Uterus (tissue), 4 donors: ENCODE results near the gene TCAP. TPM values are rescaled to one million over a fixed set of nuclear protein-coding genes. Genes with fewer than 3 reads are reported as not detected.

ENCODE experiments used
- DNase-seq, 2 donors: peaks; one replicate each; pipeline ENCODE4 v3.0.0-alpha.2; 2019 to 2020
- H3K27ac ChIP-seq, 2 donors: fragments of 200-600 bp; sonication (generic); 1 replicate in 1 of 2; 2 replicates in 1 of 2; pipeline ENCODE4 v1.5.1; 2016 to 2018
- H3K27me3 ChIP-seq, 2 donors: fragments of 200-600 bp; sonication (generic); one replicate each; pipeline ENCODE4 v1.5.1; 2018 to 2019; ENCODE audit warnings: control low read depth in 1 of 2
- H3K36me3 ChIP-seq, 2 donors: fragments of 200-600 bp; sonication (generic); one replicate each; pipeline ENCODE4 v1.5.1; 2019; ENCODE audit warnings: control low read depth in 1 of 2
- H3K4me1 ChIP-seq, 2 donors: fragments of 200-600 bp; sonication (generic); one replicate each; pipeline ENCODE4 v1.5.1; 2018 to 2019; ENCODE audit warnings: control low read depth in 1 of 2
- H3K4me3 ChIP-seq, 2 donors: fragments of 200-600 bp; sonication (generic); 1 replicate in 1 of 2; 2 replicates in 1 of 2; pipeline ENCODE4 v1.5.1; 2018 to 2019; ENCODE audit warnings: mild to moderate bottlenecking in 1 of 2
- H3K9me3 ChIP-seq, 2 donors: fragments of 200-600 bp; sonication (generic); one replicate each; pipeline ENCODE4 v1.5.1; 2019; ENCODE audit warnings: control low read depth in 1 of 2
- POLR2A ChIP-seq, 2 donors: fragments of 450-650 bp; IDR thresholded peaks; one replicate each; pipeline ENCODE4 v1.6.1; 2016; ENCODE audit warnings: antibody characterized with exemption in 2 of 2, mild to moderate bottlenecking in 1 of 2, moderate library complexity in 1 of 2
- intact Hi-C: fragments of 100-400 bp; cut with DNase I; formaldehyde crosslinking; loops from one replicate; pipeline ENCODE4 v1.15.1; 2023; ENCODE audit warnings: low total_unique reads
- total RNA-seq, 4 donors: library from RNA; depleted of rRNA in 3 of 4; stranded (reverse); fragments of >200 nt in 3 of 4; gene quantifications; one replicate each; pipeline versions ENCODE4 v1.1.0 to v1.2.4, GENCODE V29; 2014 to 2023
- TF ChIP-seq, protein P1 (sequence below), 4 experiments: fragments of 200-600 bp in 2 of 4; fragments of 450-650 bp in 2 of 4; sonication (generic) in 2 of 4; IDR thresholded peaks; one replicate each; pipeline ENCODE4 v1.5.1; 2016 to 2019; ENCODE audit warnings: antibody characterized with exemption in 4 of 4, mild to moderate bottlenecking in 2 of 4, moderate library complexity in 1 of 4
- donor health status: DM: yes; HTN: yes; CAD: no.

The TCAP gene
- total RNA-seq, 4 donors from 2014 or later = 0.28 to 2.2 TPM; not detected in 2

DNA sequence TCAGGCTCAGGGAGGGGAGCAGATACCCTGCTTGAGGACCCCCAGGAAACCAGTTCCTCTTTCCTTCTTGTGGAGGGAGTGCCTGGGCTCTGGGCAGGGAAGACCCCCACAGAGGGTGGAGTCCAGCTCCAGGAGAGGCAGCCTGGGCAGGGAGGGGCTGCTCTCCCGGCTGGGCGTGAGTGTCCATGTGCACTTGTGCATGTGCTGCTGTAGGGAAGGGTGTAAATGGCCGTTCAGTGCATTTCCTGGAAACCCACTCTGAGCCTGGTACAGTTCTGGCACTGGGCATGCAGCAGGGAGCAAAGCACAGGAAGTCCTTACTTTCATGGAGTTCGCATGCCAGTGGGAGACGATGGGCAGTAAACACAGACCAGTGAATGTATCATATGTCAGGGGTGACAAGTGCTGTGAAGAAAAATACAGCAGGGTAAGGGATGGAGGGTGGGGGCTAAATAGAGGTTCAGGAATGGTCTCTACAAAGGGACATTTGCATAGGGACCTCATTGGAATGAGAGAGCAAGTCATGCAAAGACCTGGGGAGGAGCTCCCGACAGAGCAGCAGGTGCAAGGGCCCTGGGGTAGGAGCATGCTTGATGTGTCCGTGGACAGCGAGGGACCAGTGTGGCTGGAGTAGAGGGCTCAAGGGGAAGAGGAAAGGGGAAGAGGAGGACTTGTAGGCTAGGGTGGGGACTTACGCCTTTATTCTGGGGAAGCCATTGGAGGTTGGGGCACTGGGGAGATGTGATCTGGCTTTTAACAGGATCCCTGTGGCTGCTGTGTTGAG is 22.7 kb upstream of the TCAP start:
- Histone ChIP-seq H3K27me3 (no peaks in the 10 kb centered on the region), H3K9me3 (no peaks in the 10 kb centered on the region), H3K36me3 (no peaks in the 10 kb centered on the region), H3K4me3 (no peak overlapping the region), H3K27ac (no peak overlapping the region), H3K4me1 (peaks cover 7 to 11% of the 10 kb centered on the region in 2 donors)
- intact Hi-C loops = no loop called here
- TF ChIP-seq, protein P1, sequence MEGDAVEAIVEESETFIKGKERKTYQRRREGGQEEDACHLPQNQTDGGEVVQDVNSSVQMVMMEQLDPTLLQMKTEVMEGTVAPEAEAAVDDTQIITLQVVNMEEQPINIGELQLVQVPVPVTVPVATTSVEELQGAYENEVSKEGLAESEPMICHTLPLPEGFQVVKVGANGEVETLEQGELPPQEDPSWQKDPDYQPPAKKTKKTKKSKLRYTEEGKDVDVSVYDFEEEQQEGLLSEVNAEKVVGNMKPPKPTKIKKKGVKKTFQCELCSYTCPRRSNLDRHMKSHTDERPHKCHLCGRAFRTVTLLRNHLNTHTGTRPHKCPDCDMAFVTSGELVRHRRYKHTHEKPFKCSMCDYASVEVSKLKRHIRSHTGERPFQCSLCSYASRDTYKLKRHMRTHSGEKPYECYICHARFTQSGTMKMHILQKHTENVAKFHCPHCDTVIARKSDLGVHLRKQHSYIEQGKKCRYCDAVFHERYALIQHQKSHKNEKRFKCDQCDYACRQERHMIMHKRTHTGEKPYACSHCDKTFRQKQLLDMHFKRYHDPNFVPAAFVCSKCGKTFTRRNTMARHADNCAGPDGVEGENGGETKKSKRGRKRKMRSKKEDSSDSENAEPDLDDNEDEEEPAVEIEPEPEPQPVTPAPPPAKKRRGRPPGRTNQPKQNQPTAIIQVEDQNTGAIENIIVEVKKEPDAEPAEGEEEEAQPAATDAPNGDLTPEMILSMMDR (IDR thresholded peaks at IDR 0.05) = no peak
- no peak for TF ChIP-seq POLR2A (IDR thresholded peaks at IDR 0.05)
- no peak for DNase-seq

DNA sequence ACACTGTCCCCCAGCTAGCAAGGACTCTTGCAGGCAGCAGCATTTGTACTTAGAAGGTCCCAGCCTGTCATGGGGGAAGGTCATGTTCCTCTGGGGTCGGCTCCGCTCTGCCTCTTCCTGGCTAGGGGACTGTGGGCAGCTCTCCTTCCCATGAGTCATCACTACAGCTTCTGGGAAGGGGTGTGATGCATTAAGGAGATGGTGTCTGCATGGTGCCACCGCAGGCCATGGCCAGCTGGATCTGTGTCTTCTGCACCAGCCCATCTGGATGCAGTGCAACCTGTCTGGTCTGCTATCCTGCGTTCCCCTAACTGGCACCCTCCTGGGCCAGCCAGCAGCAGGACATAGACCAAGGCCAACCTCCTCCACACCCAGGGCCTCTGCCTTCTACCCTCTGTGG is 21.9 kb upstream of the TCAP start:
- TF ChIP-seq, protein P1 (IDR thresholded peaks at IDR 0.05) = no peak
- no peak for TF ChIP-seq POLR2A (IDR thresholded peaks at IDR 0.05)
- intact Hi-C loops = no loop called here
- H3K4me3 ChIP-seq = no peak overlapping the region
- peaks cover 3 to 5% of the 10 kb centered on the region in 2 donors for H3K4me1 ChIP-seq
- no peaks in the 10 kb centered on the region for H3K9me3 ChIP-seq
- no peaks in the 10 kb centered on the region for H3K36me3 ChIP-seq
- no peak for DNase-seq
- no peak overlapping the region for H3K27ac ChIP-seq
- no peaks in the 10 kb centered on the region for H3K27me3 ChIP-seq

DNA sequence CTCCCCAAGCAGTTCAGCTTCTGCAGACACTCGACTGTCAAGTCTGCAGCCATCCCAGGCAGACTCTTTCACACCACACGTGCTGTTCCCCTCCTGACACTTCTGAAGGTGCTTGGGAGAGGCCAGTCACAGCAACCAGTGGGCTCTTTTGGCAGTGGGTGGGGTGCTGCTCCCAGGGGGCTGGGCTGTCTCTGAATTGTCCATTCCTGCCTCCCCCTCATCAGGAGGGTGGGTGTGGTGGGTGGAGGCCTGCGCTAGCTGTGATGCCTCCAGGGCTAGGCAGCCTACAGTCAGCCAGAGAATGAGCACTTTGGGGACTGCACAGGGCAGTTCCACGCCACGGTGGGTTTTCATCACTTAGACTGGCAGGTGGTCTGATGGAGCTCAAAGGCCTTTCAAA is 17.9 kb upstream of the TCAP start:
- TF ChIP-seq, protein P1 (IDR thresholded peaks at IDR 0.05) = no peak
- no peak for TF ChIP-seq POLR2A (IDR thresholded peaks at IDR 0.05)
- no peak overlapping the region for H3K4me3 ChIP-seq
- no peak for DNase-seq
- intact Hi-C loops = no loop called here
- H3K9me3 ChIP-seq = no peaks in the 10 kb centered on the region
- no peak overlapping the region for H3K27ac ChIP-seq
- no peaks in the 10 kb centered on the region for H3K36me3 ChIP-seq
- no peaks in the 10 kb centered on the region for H3K27me3 ChIP-seq
- no peaks in the 10 kb centered on the region for H3K4me1 ChIP-seq

DNA sequence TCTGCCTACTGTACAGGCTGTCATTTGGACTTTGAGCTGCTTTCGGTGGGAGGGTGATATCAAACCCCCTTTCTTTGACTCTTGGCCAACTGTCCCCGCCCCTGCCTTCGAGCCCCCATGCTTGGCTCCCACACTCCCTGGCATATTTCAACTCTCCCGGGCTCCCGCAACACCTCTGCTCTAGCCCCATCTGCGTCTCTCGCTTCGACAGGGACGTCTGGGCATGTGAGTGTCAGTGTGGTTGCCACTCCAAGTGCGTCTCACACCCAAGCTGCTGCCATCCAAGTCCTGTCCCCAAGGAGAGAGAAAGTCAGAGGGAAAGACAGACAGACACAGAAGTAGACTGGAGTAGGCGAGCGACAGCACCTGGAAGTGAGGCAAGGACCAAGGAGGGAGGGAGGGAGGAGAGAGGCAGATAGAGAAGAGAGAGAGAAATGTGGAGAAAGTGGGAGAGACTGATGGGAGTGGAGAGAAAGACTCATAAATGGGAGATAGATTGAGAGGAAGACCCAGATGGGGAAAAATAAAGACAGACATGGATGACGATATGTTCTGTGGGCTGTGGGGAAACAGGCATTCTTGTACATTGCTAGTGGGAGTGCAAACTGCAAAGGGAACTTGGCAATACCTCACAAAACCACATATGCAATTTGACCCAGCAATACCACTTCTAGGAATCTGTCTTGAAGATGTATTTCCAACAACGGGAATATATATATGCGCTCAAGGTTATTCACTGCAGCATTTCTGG is 16.4 kb upstream of the TCAP start:
- Histone ChIP-seq H3K9me3 (no peaks in the 10 kb centered on the region), H3K4me3 (no peak overlapping the region), H3K27me3 (no peaks in the 10 kb centered on the region), H3K27ac (no peak overlapping the region), H3K36me3 (no peaks in the 10 kb centered on the region), H3K4me1 (no peaks in the 10 kb centered on the region)
- DNase-seq = no peak
- intact Hi-C loops = no loop called here
- TF ChIP-seq, protein P1 (IDR thresholded peaks at IDR 0.05) = no peak
- TF ChIP-seq POLR2A (IDR thresholded peaks at IDR 0.05) = no peak

DNA sequence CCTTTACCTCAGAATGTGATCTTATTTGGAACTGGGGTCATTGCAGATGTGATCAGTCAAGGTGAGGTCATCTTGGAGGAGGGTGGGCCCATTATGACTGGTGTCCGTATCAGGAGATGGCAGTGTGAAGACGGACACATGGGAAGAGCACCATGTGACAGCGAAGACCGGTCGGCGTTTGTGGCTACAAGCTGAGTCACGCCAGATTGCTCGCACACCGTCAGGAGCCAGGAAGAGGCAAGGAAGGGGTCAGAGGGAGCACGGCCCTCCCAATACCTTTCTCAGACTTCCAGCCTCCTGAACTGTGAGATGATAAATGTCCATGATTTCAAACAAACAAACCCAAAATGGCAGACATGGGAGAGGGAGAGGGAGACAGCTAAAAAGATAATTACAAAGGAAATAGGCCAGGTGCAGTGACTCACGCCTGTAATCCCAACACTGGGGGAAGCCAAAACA is 15.0 kb upstream of the TCAP start:
- no peak overlapping the region for H3K4me3 ChIP-seq
- H3K9me3 ChIP-seq = no peaks in the 10 kb centered on the region
- H3K4me1 ChIP-seq = no peaks in the 10 kb centered on the region
- no peaks in the 10 kb centered on the region for H3K36me3 ChIP-seq
- H3K27me3 ChIP-seq = no peaks in the 10 kb centered on the region
- intact Hi-C loops = no loop called here
- no peak overlapping the region for H3K27ac ChIP-seq
- TF ChIP-seq POLR2A (IDR thresholded peaks at IDR 0.05) = no peak
- TF ChIP-seq, protein P1 (IDR thresholded peaks at IDR 0.05) = no peak
- no peak for DNase-seq
